Aorta (tissue), 5 donors: ENCODE results near the gene CREB5. TPM values are rescaled to one million over a fixed set of nuclear protein-coding genes. Genes with fewer than 3 reads are reported as not detected.
A peak's percentile ranks its signal among the peaks of the same experiment; 100 is the strongest.

Experiments used
- ATAC-seq: fragments of 200-7000 bp; cut with Tn5 transposase; one replicate; pipeline ENCODE4 v1.9.1; 2022; ENCODE audit warnings: moderate library complexity; ENCODE audit not compliant: low FRiP score
- DNase-seq, 2 donors: peaks; one replicate each; pipeline ENCODE4 v3.0.0-alpha.2; 2020
- H3K27ac ChIP-seq, 2 donors: one replicate each; pipeline ENCODE4 v1.5.1; 2013; ENCODE audit warnings: low read length in 2 of 2, mild to moderate bottlenecking in 2 of 2, moderate library complexity in 2 of 2, control low read depth in 1 of 2, inconsistent platforms in 1 of 2, low read depth in 1 of 2
- H3K27me3 ChIP-seq, 2 donors: one replicate each; pipeline ENCODE4 v1.6.1; 2013; ENCODE audit warnings: control low read depth in 1 of 2, low read length in 1 of 2, mild to moderate bottlenecking in 1 of 2, moderate library complexity in 1 of 2; ENCODE audit not compliant: insufficient read depth in 2 of 2, control insufficient read depth in 1 of 2
- H3K36me3 ChIP-seq, 2 donors: one replicate each; pipeline ENCODE4 v1.6.1; 2013; ENCODE audit warnings: control low read depth in 1 of 2, low read length in 1 of 2, mild to moderate bottlenecking in 1 of 2; ENCODE audit not compliant: insufficient read depth in 2 of 2, control insufficient read depth in 1 of 2
- H3K4me1 ChIP-seq, 2 donors: one replicate each; pipeline ENCODE4 v1.6.1; 2013; ENCODE audit warnings: low read length in 2 of 2, control low read depth in 1 of 2, mild to moderate bottlenecking in 1 of 2, moderate library complexity in 1 of 2; ENCODE audit not compliant: insufficient read depth in 2 of 2, control insufficient read depth in 1 of 2
- H3K4me3 ChIP-seq, 2 donors: one replicate each; pipeline ENCODE4 v1.5.1; 2013; ENCODE audit warnings: low read length in 2 of 2, control low read depth in 1 of 2, mild to moderate bottlenecking in 1 of 2
- H3K9me3 ChIP-seq: one replicate; pipeline ENCODE4 v1.6.1; 2013; ENCODE audit warnings: mild to moderate bottlenecking, low read length; ENCODE audit not compliant: control insufficient read depth
- WGBS, 2 donors: extraction: QIAGEN DNeasy Blood & Tissue Kit; methylation state at CpG; one replicate each; pipeline ENCODE4 v1.1.7; 2013; 5-methylcytosine and 5-hydroxymethylcytosine counted together
- intact Hi-C, 2 donors: fragments of 100-400 bp; cut with DNase I; formaldehyde crosslinking; loops; one replicate each; pipeline versions ENCODE4 v1.14.2 to v1.15.0; 2022
- polyA plus RNA-seq, 2 donors: library from polyadenylated mRNA; stranded (reverse); fragments of 200-250 nt; gene quantifications; one replicate each; pipeline ENCODE4 v1.2.3, GENCODE V29; 2013
- total RNA-seq, 2 donors: library from RNA; stranded (reverse); fragmentation: NEBNext Ultra II Directional; extraction: Animal tissue kit (Norgen Biotek cat#: 25700); gene quantifications; one replicate each; pipeline ENCODE4 v1.2.1, GENCODE V29; 2021
- donor health status: healthy with polysubstance abuse.
- donor health status: Bipolar disorder and iron deficiency.
- donor health status: DM: no; HTN: no; CAD: no.
- donor health status: DM: no; HTN: no; CAD: no.
- donor health status: DM: yes; HTN: yes; CAD: no.

Gene CREB5
- total and polyA plus RNA-seq, 4 donors: 2.6 to 57.1 (median 17.9) TPM

DNA sequence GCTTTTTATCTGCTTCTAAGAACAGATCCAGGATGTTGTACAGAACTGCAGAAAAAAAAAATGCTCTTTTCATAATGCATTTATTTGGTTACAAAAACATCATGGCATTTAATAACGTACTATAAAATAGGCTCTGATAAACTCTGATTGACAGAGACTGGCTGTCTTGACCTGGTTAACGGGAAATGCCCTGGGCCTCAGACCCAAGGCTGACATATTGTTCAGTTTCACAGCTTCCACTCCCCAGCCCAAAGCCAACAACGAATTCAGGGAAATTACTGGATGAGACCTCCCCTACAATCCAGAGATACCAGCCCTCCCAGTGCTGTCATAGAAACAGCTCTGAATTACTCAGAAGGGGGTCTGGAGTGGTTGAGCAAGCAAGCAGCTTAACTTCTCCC lies 260.1 kb downstream of the CREB5 start:
- intact Hi-C loops: no loop called here
- H3K27ac ChIP-seq: no peak overlapping the region
- H3K9me3 ChIP-seq: no peaks in the 10 kb centered on the region
- H3K36me3 ChIP-seq: no peaks in the 10 kb centered on the region
- no peaks in the 10 kb centered on the region for H3K4me1 ChIP-seq
- H3K4me3 ChIP-seq: no peak overlapping the region
- DNase-seq (no peak), ATAC-seq (no peak)
- 78 to 79% methylated on average over 3 of the region's 3 CpGs for WGBS, 2 donors
- no peaks in the 10 kb centered on the region for H3K27me3 ChIP-seq

DNA sequence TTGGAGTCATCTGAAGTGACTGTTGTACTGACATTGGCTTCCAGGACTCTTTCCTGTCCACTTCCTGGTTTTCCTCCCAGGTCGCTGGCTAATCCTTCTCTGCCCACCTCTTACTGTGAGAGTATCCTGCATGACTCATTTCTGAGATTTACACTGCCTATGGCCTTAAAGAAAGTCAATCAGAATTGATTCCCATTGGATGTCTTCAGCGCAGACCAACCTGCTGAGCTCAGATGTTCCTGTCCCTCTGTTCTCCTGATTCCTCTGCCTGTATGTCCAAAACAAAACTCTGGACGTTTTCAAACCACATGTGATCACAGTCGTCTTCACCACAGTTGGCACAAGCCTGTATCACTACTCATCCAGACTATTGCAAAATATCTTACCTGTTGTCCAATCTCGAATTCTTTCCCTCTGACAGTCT lies 262.1 kb downstream of the CREB5 start:
- 84 to 88% methylated on average over 5 of the region's 5 CpGs for WGBS, 2 donors
- ATAC-seq: no peak
- no peak for DNase-seq
- intact Hi-C loops: no loop called here
- Histone ChIP-seq H3K4me3 (no peak overlapping the region), H3K27ac (no peak overlapping the region), H3K9me3 (no peaks in the 10 kb centered on the region), H3K4me1 (no peaks in the 10 kb centered on the region), H3K36me3 (no peaks in the 10 kb centered on the region), H3K27me3 (no peaks in the 10 kb centered on the region)

DNA sequence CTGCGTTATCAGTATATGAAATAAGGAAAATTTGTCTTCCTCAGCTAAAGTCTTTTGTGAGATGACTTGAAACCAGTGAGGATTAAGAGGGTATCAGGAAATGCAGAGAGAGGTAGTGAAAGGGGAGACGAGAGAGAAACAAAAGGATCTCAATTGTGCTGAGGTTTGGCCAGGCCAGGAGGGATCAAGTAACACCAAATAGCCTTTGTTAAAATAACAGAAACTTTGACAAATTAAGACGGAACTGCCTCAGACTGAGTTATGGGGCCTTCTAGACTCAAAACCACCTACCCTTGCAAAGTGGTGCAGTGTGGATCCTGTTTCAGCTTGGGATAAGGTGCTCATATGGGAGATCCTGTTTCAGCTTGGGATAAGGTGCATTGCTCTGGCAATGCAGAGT lies 263.1 kb downstream of the CREB5 start:
- Histone ChIP-seq H3K4me3 (no peak overlapping the region), H3K9me3 (no peaks in the 10 kb centered on the region), H3K4me1 (no peaks in the 10 kb centered on the region), H3K36me3 (no peaks in the 10 kb centered on the region), H3K27me3 (no peaks in the 10 kb centered on the region), H3K27ac (no peak overlapping the region)
- DNase-seq (no peak), ATAC-seq (no peak)
- 90 to 95% methylated on average over 3 of the region's 3 CpGs for WGBS, 2 donors
- intact Hi-C loops: no loop called here

DNA sequence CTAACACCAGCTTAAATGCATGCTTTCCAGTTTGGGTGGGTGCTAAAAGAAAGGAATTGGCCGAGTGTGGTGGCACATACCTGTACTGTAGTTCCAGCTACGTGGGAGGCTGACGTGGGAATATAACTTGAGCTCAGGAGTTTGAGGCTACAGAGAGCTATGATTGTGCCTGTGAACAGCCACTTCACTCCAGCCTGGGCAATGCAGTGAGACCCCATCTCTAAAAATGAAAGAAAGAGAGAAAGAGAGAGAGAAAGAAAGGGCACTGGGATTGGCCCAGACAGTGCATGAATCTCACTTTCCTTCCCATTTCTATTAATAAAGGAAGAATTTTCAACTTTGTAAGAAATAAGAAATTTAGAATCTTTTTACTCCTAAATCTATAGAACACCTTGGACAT lies 265.4 kb downstream of the CREB5 start:
- DNase-seq: no peak
- H3K9me3 ChIP-seq: no peaks in the 10 kb centered on the region
- 95 to 96% methylated on average over 3 of the region's 3 CpGs for WGBS, 2 donors
- H3K27me3 ChIP-seq: no peaks in the 10 kb centered on the region
- ATAC-seq: no peak
- no peaks in the 10 kb centered on the region for H3K4me1 ChIP-seq
- intact Hi-C loops: no loop called here
- no peak overlapping the region for H3K27ac ChIP-seq
- H3K36me3 ChIP-seq: no peaks in the 10 kb centered on the region
- no peak overlapping the region for H3K4me3 ChIP-seq

DNA sequence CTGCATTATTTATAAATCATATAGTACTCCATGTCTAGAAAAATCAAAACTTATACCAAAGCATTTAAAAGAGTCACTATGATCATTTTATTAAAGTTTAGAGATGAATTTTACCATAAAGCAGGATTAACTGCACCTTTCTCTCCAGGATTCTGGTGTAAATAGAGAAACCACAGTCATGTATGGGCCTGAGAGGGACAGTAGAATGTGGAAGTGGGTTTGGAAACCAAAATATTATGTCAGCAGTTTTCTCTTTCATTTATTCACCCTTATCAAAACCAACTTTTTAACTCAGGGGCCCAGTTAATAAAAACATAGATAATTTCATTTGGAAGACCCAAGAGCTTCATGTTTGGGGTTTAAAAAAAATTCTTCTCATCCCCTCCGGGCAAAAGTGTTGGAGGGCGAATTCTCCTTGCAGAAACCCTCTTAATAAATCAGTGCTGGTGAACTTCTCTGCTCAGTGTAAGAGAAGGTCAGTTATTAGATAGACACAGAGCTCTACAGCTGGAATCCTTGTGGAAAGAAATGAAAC lies 266.2 kb downstream of the CREB5 start:
- Histone ChIP-seq H3K9me3 (no peaks in the 10 kb centered on the region), H3K4me3 (no peak overlapping the region), H3K27ac (no peak overlapping the region), H3K4me1 (no peaks in the 10 kb centered on the region), H3K27me3 (no peaks in the 10 kb centered on the region), H3K36me3 (no peaks in the 10 kb centered on the region)
- WGBS, 2 donors: 44 to 53% methylated on average over 2 of the region's 2 CpGs
- intact Hi-C loops: no loop called here
- no peak for ATAC-seq
- no peak for DNase-seq

DNA sequence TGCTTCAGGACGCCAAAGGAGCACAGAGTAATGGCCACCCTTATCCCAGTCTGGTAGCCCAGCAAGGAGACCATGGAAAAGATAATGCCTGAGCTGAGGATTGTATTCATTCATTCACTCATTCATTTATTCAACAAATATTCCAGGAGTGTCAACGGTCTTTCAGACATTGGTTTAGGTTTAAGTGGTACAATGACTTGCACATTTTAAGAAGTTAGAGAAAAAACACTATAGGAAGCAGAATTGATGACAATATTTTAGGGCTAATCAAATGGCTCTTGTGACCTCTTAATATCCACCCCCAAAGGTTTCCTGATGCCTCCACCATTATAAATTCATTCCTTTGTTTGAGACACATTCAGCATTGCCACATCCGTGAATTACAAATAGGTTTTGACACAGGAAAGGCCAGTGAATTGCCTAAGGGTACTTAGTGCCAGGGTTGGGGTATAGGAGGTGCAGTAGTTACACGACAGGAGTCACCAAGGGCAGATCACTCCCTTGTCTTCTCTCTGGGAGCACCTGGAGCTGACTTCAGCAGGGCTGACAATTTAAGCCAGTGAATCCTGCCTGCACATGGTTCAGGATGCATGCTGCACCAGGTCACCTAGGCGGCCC lies 269.5 kb downstream of the CREB5 start:
- Histone ChIP-seq H3K4me3 (no peak overlapping the region), H3K27me3 (no peaks in the 10 kb centered on the region), H3K9me3 (no peaks in the 10 kb centered on the region), H3K4me1 (no peaks in the 10 kb centered on the region), H3K27ac (no peak overlapping the region), H3K36me3 (no peaks in the 10 kb centered on the region)
- WGBS, 2 donors: 95 to 97% methylated on average over 5 of the region's 5 CpGs
- ATAC-seq (no peak), DNase-seq (no peak)
- intact Hi-C loops: loop anchor here in 1 of 2 donors (10.0 kb wide), 1 partner anchor 173 kb away; no protein-coding TSS in a partner anchor

DNA sequence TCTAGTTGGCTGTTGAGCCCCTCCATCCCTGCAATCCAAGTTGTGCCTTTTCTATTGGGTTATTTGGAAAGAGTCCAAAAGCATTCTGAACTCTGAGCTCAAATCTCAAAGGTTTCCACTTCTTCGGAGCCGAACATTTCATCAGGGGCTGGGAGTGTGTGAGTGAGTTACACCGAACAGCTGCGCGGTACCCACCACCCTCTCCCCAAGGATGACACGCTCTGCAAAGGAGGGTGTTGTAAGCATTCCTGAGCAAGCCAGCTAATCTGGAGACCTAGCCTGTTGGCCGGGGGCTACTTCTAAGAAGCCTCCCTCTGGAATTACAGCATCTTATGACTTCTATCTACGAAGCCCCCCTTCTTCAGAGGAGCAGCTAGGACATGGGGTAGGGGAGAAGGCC lies 270.5 kb downstream of the CREB5 start:
- intact Hi-C loops: loop anchor here in 1 of 2 donors (10.0 kb wide), 1 partner anchor 172 kb away; no protein-coding TSS in a partner anchor
- H3K36me3 ChIP-seq: no peaks in the 10 kb centered on the region
- ATAC-seq: no peak
- no peaks in the 10 kb centered on the region for H3K4me1 ChIP-seq
- H3K4me3 ChIP-seq: no peak overlapping the region
- H3K9me3 ChIP-seq: no peaks in the 10 kb centered on the region
- no peak overlapping the region for H3K27ac ChIP-seq
- H3K27me3 ChIP-seq: no peaks in the 10 kb centered on the region
- no peak for DNase-seq
- WGBS, 2 donors: 83 to 88% methylated on average over 8 of the region's 8 CpGs

DNA sequence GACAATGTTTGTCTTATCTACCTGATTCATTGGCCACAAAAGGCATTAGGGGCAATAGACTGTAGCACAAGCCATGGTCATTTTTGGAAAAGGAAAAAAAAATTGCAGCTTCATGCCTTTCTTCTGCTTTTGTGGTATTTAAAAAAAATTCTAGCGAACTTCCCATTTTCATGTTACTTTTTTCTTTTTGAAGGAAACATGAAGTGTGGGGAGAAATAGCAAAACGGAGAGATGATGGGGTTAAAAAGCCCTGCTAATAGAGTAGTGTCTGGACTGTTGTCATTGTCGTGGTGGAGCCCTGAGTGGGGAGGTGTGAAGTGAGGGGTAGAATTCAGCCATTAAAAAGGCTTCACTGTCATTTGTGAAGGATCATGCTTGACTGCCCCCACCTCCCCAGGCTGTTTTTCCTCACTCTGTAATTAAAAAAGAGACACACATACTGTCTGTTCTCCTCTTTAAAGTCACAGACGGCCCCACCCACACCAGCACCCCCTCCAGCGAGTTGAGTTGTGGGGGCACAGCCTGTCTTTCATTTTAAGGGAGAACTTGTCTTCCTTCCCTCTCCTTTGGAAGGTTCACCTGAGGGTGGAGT lies 272.4 kb downstream of the CREB5 start:
- Histone ChIP-seq H3K9me3 (no peaks in the 10 kb centered on the region), H3K27me3 (no peaks in the 10 kb centered on the region), H3K4me3 (no peak overlapping the region), H3K36me3 (no peaks in the 10 kb centered on the region), H3K27ac (peak overlapping the region in 1 of 2 donors; percentile 83), H3K4me1 (no peaks in the 10 kb centered on the region)
- ATAC-seq: no peak
- 61 to 62% methylated on average over 5 of the region's 5 CpGs for WGBS, 2 donors
- intact Hi-C loops: loop anchor here (5.0 to 10.0 kb wide), 4 partner anchors 57 to 277 kb away; partner anchors contain the start of gene CREB5 (in 1 of the 2)
- no peak for DNase-seq

DNA sequence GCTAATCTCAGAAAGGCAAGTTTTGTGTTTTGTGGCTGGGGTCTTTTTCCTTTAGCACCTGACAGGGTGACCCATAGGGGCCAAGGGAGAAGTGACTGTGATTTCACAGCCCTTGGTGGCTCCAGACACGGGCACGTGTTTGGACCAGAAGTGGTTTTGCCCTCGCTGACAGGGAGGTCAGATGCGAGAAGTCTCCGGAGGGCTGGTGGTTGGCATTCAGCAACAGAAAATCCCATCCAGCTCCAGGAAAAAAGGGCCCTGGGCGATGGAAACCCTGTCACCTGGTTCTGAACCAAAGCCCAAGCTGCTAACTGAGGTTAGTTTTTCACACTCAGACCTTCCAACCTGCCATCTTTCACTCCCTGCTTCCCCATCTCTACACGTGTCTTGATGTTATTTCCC lies 272.9 kb downstream of the CREB5 start:
- H3K4me1 ChIP-seq: no peaks in the 10 kb centered on the region
- no peaks in the 10 kb centered on the region for H3K9me3 ChIP-seq
- H3K27me3 ChIP-seq: no peaks in the 10 kb centered on the region
- intact Hi-C loops: loop anchor here (5.0 to 10.0 kb wide), 4 partner anchors 58 to 278 kb away; partner anchors contain the start of gene CREB5 (in 1 of the 2)
- peak overlapping the region in 1 of 2 donors; percentile 83 for H3K27ac ChIP-seq
- no peak overlapping the region for H3K4me3 ChIP-seq
- DNase-seq (peak in 1 of 2 donors; percentile 75), ATAC-seq (peak; percentile 9)
- WGBS, 2 donors: 3 to 8% methylated on average over 7 of the region's 7 CpGs
- no peaks in the 10 kb centered on the region for H3K36me3 ChIP-seq
